OCI-LY3 (cell line): ENCODE data around the gene ACSF3.
"Not testable (repeated sequence)": the region's sequence is repeated elsewhere in the genome, so short reads cannot be mapped to it uniquely, and the experiment has no call there.

Source experiments
- H2AFZ ChIP-seq: fragments of 200-600, 300-600 bp; shearing (Covaris generic); 2 replicates; pipeline ENCODE4 v1.6.0; 2014; ENCODE audit warnings: antibody characterized with exemption, low read depth, low read length
- H3K27ac ChIP-seq: fragments of 200-600, 300-600 bp; sonication (generic); 2 replicates; pipeline ENCODE4 v1.5.1; 2014; ENCODE audit warnings: mild to moderate bottlenecking, low read length, moderate library complexity, mixed read lengths
- H3K27me3 ChIP-seq: fragments of 200-600, 300-600 bp; sonication (generic); 2 replicates; pipeline ENCODE4 v1.6.1; 2014; ENCODE audit warnings: low read depth, low read length, mixed read lengths
- H3K36me3 ChIP-seq: fragments of 200-600, 300-600 bp; sonication (generic); replicated peaks from 2 replicates; pipeline ENCODE3; 2014; ENCODE audit warnings: low read depth, low read length, mixed read lengths
- H3K4me1 ChIP-seq: fragments of 300-600, 200-600 bp; sonication (generic); 2 replicates; pipeline ENCODE4 v1.6.1; 2014; ENCODE audit warnings: low read length, mixed read lengths
- H3K4me2 ChIP-seq: fragments of 200-600, 300-600 bp; sonication (generic); 2 replicates; pipeline ENCODE4 v1.6.1; 2014; ENCODE audit warnings: low read length, mixed read lengths
- H3K4me3 ChIP-seq: fragments of 300-600, 200-600 bp; sonication (generic); 2 replicates; pipeline ENCODE4 v1.5.1; 2014; ENCODE audit warnings: antibody characterized with exemption, mild to moderate bottlenecking, low read length, moderate library complexity
- H3K79me2 ChIP-seq: fragments of 300-600, 200-600 bp; shearing (Covaris generic); 2 replicates; pipeline ENCODE4 v1.6.1; 2014; ENCODE audit warnings: mild to moderate bottlenecking, low read length, mixed read lengths
- H3K9ac ChIP-seq: fragments of 300-600, 200-600 bp; shearing (Covaris generic); 2 replicates; pipeline ENCODE4 v1.6.0; 2014; ENCODE audit warnings: mild to moderate bottlenecking, low read length, moderate library complexity
- H3K9me3 ChIP-seq: fragments of 200-600, 300-600 bp; shearing (Covaris generic); 2 replicates; pipeline ENCODE4 v1.6.1; 2014; ENCODE audit warnings: low read length, mixed read lengths; ENCODE audit not compliant: insufficient read depth
- H4K20me1 ChIP-seq: fragments of 200-600, 300-600 bp; sonication (generic); 2 replicates; pipeline ENCODE4 v1.6.1; 2016; ENCODE audit warnings: low read length, mixed read lengths; ENCODE audit not compliant: insufficient read depth
- EZH2phosphoT487 ChIP-seq: fragments of 200-600 bp; shearing (Covaris generic); IDR thresholded peaks from 2 replicates; pipeline ENCODE4 v1.6.1; 2018; ENCODE audit warnings: antibody characterized with exemption, mixed run types, low read depth
- TF ChIP-seq, protein P1 (sequence below): fragments of 200-600, 300-600 bp; sonication (generic); IDR thresholded peaks from 2 replicates; pipeline ENCODE4 v1.5.1; 2014; ENCODE audit warnings: antibody characterized with exemption, low read length, low read depth

Gene ACSF3

GRCh38 chr16:89161763-89162713 is 68.4 kb downstream of the ACSF3 start:
- TF ChIP-seq, protein P1, sequence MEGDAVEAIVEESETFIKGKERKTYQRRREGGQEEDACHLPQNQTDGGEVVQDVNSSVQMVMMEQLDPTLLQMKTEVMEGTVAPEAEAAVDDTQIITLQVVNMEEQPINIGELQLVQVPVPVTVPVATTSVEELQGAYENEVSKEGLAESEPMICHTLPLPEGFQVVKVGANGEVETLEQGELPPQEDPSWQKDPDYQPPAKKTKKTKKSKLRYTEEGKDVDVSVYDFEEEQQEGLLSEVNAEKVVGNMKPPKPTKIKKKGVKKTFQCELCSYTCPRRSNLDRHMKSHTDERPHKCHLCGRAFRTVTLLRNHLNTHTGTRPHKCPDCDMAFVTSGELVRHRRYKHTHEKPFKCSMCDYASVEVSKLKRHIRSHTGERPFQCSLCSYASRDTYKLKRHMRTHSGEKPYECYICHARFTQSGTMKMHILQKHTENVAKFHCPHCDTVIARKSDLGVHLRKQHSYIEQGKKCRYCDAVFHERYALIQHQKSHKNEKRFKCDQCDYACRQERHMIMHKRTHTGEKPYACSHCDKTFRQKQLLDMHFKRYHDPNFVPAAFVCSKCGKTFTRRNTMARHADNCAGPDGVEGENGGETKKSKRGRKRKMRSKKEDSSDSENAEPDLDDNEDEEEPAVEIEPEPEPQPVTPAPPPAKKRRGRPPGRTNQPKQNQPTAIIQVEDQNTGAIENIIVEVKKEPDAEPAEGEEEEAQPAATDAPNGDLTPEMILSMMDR = no peak
- no peak for TF ChIP-seq EZH2phosphoT487
- Histone ChIP-seq H3K4me2 (no peak overlapping the region), H3K79me2 (no peaks in the 10 kb centered on the region), H3K27ac (no peak overlapping the region), H3K4me3 (no peak overlapping the region), H2AFZ (no peak overlapping the region), H4K20me1 (no peaks in the 10 kb centered on the region), H3K27me3 (peaks cover 6% of the 10 kb centered on the region; the same call in 1 of the 2 replicates), H3K9me3 (peaks cover 3% of the 10 kb centered on the region; the same call in 1 of the 2 replicates), H3K9ac (no peak overlapping the region), H3K36me3 (no peaks in the 10 kb centered on the region), H3K4me1 (peaks cover 2% of the 10 kb centered on the region)

DNA sequence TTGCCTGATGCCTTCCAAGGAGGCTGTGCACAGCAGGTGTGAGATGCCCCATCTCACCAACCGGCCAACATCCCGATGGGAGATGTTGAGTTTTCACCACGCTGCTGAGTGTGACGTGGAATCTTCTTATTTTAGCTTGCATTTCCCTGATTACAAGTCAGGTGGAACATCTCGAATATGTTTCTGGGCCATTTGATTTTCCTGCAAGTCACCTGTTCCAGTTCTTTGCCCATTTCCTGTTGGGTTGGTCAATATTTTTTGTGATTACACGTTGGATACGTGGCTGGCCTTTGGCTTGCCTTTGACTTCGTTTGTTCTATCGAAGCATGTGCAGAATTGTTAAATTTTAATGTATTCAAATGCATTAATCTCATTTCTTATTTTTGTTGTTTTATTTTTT is 69.6 kb downstream of the ACSF3 start:
- Histone ChIP-seq H3K4me2 (no peak overlapping the region), H3K4me1 (peaks cover 14% of the 10 kb centered on the region), H3K9ac (no peak overlapping the region), H3K79me2 (no peaks in the 10 kb centered on the region), H2AFZ (no peak overlapping the region), H3K36me3 (no peaks in the 10 kb centered on the region), H3K4me3 (no peak overlapping the region), H3K9me3 (no peaks in the 10 kb centered on the region), H4K20me1 (no peaks in the 10 kb centered on the region), H3K27ac (no peak overlapping the region), H3K27me3 (peaks cover 6% of the 10 kb centered on the region; the same call in 1 of the 2 replicates)
- TF ChIP-seq EZH2phosphoT487 = no peak

DNA sequence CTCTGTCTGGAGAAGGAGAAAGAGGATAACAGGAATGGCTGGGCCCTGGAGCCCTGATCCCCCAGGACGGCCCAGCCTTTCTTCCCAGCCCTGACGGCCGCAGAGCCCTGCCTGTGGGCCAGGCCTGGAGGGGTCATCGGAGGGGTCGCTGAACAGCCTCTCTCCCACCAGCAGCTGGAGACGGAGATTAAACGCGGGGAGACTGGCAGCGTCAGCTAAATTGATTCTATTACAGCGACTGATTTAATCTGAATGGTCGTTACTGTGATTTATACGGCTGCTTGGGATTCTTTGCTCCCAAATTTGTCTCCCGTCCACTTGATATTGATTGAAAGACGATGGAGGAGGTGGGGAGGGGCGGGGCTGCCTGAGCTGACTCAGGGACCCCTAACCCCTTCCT is 70.8 kb downstream of the ACSF3 start:
- H3K27ac ChIP-seq = no peak overlapping the region
- peaks cover 13% of the 10 kb centered on the region for H3K27me3 ChIP-seq
- H3K4me1 ChIP-seq = peaks cover 20% of the 10 kb centered on the region
- no peak for TF ChIP-seq EZH2phosphoT487
- TF ChIP-seq, protein P1 = no peak
- no peak overlapping the region for H2AFZ ChIP-seq
- H3K4me3 ChIP-seq = no peak overlapping the region
- H3K9me3 ChIP-seq = no peaks in the 10 kb centered on the region
- no peak overlapping the region for H3K9ac ChIP-seq
- no peaks in the 10 kb centered on the region for H4K20me1 ChIP-seq
- no peak overlapping the region for H3K4me2 ChIP-seq
- H3K79me2 ChIP-seq = no peaks in the 10 kb centered on the region
- H3K36me3 ChIP-seq = no peaks in the 10 kb centered on the region

DNA sequence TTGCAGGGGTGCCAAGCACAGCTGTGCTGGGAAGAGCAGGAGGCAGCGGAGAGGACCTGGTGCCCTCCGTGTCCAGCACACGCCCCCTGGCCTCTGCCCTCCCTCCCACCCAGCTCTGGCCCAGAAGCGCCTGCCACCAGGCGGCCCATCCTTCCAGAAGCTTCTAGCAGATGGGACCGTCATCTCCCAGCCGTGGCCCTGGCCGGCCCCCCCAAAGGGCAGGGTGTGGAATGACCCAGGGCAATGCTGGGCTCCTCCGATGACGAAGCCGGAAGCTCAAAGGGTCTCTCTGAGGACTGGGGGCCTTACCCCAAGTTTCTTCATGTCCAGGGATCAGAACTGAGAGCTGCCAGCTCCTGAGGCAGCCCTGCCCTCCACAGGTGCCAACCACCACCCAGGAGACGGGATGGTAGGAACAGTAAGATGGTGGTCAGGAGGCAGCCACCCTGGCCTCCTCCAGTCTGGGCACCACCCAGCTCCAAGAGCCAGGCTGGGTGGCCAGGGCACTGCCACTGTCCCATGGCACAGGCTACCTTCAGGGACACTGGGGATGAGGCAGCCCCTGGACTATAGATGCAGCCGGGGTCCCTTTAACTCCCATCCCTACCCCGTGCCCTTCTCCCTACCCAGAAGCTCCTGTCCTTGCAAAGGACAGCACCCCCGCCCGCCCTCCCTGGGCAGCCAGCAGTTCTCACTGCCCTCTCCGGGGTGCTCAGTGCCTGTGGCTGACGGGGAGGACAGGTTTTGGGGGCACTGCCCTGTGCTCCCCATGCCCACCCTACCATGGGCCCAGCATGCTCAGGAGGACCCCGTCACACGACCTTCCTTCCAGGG is 71.4 kb downstream of the ACSF3 start:
- no peak overlapping the region for H3K4me3 ChIP-seq
- no peaks in the 10 kb centered on the region for H3K9me3 ChIP-seq
- no peaks in the 10 kb centered on the region for H3K36me3 ChIP-seq
- H3K4me2 ChIP-seq = no peak overlapping the region
- no peaks in the 10 kb centered on the region for H3K79me2 ChIP-seq
- H3K4me1 ChIP-seq = peaks cover 21% of the 10 kb centered on the region
- H2AFZ ChIP-seq = no peak overlapping the region
- no peak overlapping the region for H3K9ac ChIP-seq
- TF ChIP-seq EZH2phosphoT487 = no peak
- TF ChIP-seq, protein P1 = no peak
- H3K27ac ChIP-seq = no peak overlapping the region
- no peaks in the 10 kb centered on the region for H4K20me1 ChIP-seq
- peaks cover 20% of the 10 kb centered on the region for H3K27me3 ChIP-seq

DNA sequence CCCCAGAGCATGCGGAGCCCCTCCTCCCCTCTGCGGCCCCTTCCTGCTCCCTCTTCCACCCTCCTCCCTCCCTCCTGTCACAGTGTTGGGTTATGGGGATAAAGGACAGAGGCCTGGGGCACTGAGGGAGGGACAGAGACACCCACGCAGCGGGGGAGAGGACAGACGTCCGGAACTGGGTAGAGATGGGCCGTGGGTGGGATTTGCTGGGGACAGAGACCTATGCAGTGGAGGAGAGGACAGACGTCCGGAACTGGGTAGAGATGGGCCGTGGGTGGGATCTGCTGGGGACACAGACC is 72.0 kb downstream of the ACSF3 start:
- H3K9me3 ChIP-seq, H2AFZ ChIP-seq, H3K27ac ChIP-seq, H3K79me2 ChIP-seq, H3K4me3 ChIP-seq, H3K9ac ChIP-seq, H4K20me1 ChIP-seq, H3K36me3 ChIP-seq, H3K4me2 ChIP-seq: not testable (repeated sequence)
- H3K27me3 ChIP-seq = peaks cover 25% of the 10 kb centered on the region
- peaks cover 26% of the 10 kb centered on the region for H3K4me1 ChIP-seq
